ENCODE measurements around the gene PPM1K. TPM values are rescaled to one million over a fixed set of nuclear protein-coding genes. Genes with fewer than 3 reads are reported as not detected.

Gene PPM1K
- total and polyA plus RNA-seq, 12 donors, result 4.1 to 53.5 (median 23.6) TPM

DNA sequence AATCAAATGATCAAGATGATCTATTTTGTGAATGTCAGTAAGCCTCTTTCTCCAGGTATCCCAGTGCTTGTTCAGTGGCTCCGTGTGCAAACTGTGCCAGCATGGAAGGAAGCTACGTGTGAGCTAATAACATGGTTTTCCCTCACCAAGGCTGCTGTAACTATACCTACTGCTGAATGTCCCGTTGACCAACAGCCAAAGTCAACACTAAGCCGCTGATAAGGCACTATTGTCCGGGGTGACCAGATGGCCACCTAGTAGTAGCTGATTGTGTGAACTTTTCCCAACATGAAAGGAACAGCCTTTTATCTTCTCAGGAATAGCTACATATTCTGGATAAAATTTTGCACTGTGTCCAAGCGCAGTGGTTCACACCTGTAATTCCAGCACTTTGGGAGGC lies 68.0 kb downstream of the PPM1K start:
- Histone ChIP-seq H3K4me3 (no peak overlapping the region), H3K4me1 (replicated peaks in 1 of 2) (peaks cover 0 to 3% of the 10 kb centered on the region in 2 donors), H3K36me3 (replicated peaks in 1 of 2) (no peaks in the 10 kb centered on the region), H3K9me3 (replicated peaks in 1 of 3) (no peaks in the 10 kb centered on the region), H3K27ac (no peak overlapping the region), H3K27me3 (no peaks in the 10 kb centered on the region)
- no peak for TF ChIP-seq POLR2A (IDR thresholded peaks at IDR 0.05)
- TF ChIP-seq, protein P1, sequence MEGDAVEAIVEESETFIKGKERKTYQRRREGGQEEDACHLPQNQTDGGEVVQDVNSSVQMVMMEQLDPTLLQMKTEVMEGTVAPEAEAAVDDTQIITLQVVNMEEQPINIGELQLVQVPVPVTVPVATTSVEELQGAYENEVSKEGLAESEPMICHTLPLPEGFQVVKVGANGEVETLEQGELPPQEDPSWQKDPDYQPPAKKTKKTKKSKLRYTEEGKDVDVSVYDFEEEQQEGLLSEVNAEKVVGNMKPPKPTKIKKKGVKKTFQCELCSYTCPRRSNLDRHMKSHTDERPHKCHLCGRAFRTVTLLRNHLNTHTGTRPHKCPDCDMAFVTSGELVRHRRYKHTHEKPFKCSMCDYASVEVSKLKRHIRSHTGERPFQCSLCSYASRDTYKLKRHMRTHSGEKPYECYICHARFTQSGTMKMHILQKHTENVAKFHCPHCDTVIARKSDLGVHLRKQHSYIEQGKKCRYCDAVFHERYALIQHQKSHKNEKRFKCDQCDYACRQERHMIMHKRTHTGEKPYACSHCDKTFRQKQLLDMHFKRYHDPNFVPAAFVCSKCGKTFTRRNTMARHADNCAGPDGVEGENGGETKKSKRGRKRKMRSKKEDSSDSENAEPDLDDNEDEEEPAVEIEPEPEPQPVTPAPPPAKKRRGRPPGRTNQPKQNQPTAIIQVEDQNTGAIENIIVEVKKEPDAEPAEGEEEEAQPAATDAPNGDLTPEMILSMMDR (IDR thresholded peaks at IDR 0.05), result no peak
- no peak for DNase-seq
- WGBS, 4 donors, result 69 to 84% (median 73%) methylated on average over 5 to 6 of the region's 6 CpGs
- intact Hi-C loops (cut with DNase I), result loop anchor here (5.0 to 10.0 kb wide), 5 partner anchors 168 to 362 kb away; partner anchors contain the start of gene HERC5 (in 1 of the 2)

DNA sequence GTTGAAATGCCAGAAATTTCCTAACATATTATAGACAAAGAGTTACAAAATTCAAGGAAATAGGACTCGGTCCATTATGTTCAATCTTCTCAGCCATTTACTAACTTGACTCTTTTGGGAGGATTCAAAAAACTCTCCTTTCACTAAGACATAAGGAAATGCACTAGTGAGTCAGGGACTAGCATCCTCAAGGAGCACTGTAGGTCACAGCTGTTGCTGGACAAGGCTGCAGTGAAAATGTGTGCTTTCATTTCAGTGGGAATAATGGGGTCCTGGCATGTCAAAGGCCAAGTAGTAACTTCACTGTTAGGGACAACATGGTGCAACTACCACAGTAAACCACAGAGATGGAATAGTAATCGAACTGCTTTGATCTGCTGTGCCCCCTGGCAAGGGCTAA lies 69.0 kb downstream of the PPM1K start:
- intact Hi-C loops (cut with DNase I), result loop anchor here (5.0 to 10.0 kb wide), 5 partner anchors 169 to 361 kb away; partner anchors contain the start of gene HERC5 (in 1 of the 2)
- 63 to 70% (median 68%) methylated on average over 1 to 2 of the region's 2 CpGs for WGBS, 4 donors
- Histone ChIP-seq H3K27ac (no peak overlapping the region), H3K4me1 (replicated peaks in 1 of 2) (peaks cover 0 to 3% of the 10 kb centered on the region in 2 donors), H3K9me3 (replicated peaks in 1 of 3) (no peaks in the 10 kb centered on the region), H3K36me3 (replicated peaks in 1 of 2) (no peaks in the 10 kb centered on the region), H3K27me3 (no peaks in the 10 kb centered on the region), H3K4me3 (no peak overlapping the region)
- no peak for TF ChIP-seq POLR2A (IDR thresholded peaks at IDR 0.05)
- TF ChIP-seq, protein P1 (IDR thresholded peaks at IDR 0.05), result no peak
- DNase-seq, result no peak

DNA sequence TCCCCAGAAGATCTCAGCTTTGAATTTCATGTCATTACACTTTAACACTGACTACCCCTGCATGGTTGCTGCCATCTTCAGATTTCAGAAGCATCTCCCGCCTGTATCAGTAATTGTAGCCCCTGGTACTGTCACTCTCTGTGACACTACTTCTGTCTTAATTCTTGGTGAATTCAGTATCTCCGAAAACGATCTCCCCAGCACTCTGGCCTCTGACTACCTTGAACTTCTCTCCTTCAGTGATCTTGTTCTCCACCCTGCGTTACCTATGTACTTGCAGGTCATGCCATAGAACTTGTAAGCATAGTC lies 72.2 kb downstream of the PPM1K start:
- H3K27ac ChIP-seq, result no peak overlapping the region
- DNase-seq, result no peak
- no peaks in the 10 kb centered on the region for H3K27me3 ChIP-seq
- no peak overlapping the region for H3K4me3 ChIP-seq
- intact Hi-C loops (cut with DNase I), result loop anchor here (5.0 to 10.0 kb wide), 5 partner anchors 173 to 360 kb away; no protein-coding TSS in a partner anchor
- 34 to 47% (median 40%) methylated on average over 4 of the region's 4 CpGs for WGBS, 4 donors
- TF ChIP-seq POLR2A (IDR thresholded peaks at IDR 0.05), result no peak
- TF ChIP-seq, protein P1 (IDR thresholded peaks at IDR 0.05), result no peak
- no peaks in the 10 kb centered on the region for H3K36me3 ChIP-seq (replicated peaks in 1 of 2)
- H3K9me3 ChIP-seq (replicated peaks in 1 of 3), result no peaks in the 10 kb centered on the region
- peaks cover 0 to 3% of the 10 kb centered on the region in 2 donors for H3K4me1 ChIP-seq (replicated peaks in 1 of 2)

DNA sequence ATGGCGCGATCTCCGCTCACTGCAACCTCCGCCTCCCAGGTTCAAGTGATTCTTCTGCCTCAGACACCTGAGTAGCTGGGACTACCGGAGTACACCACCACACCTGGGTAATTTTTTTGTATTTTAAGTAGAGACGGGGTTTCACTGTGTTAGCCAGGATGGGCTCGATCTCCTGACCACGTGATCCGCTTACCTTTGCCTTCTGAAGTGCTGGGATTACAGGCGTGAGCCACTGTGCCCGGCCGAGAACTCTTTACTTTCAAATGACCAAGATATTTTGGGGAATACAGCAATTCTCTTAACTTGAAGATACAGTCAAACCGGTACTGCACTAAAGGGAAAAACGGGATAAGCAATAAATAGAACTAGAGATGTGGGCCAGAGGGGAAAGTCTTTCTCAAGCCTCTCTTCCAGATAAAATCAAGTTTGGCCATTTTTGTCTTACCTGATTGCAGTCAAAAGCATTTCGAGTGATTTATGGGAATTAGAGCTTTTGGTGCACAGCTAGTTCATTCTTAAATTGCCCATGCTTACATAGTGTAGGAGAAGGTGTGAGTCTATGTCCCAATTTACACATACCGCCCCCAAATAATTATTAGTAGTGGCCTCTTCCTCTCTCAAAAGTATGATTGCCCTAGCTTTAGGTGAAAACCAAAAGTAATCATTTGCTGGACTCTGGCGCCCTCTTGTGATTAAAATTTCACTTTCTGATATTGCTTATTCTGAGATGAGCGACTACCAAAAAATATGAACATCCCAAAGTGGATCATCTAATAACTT lies 72.7 kb downstream of the PPM1K start:
- H3K9me3 ChIP-seq (replicated peaks in 1 of 3), result no peaks in the 10 kb centered on the region
- H3K36me3 ChIP-seq (replicated peaks in 1 of 2), result no peaks in the 10 kb centered on the region
- intact Hi-C loops (cut with DNase I), result loop anchor here (5.0 to 10.0 kb wide), 5 partner anchors 173 to 359 kb away; no protein-coding TSS in a partner anchor
- TF ChIP-seq, protein P1 (IDR thresholded peaks at IDR 0.05), result peak; percentile 56 to 86 (median 79)
- TF ChIP-seq POLR2A (IDR thresholded peaks at IDR 0.05), result no peak
- no peak overlapping the region for H3K4me3 ChIP-seq
- H3K27ac ChIP-seq, result no peak overlapping the region
- WGBS, 4 donors, result 51 to 59% (median 56%) methylated on average over 18 of the region's 18 CpGs
- peaks cover 0 to 3% of the 10 kb centered on the region in 2 donors for H3K4me1 ChIP-seq (replicated peaks in 1 of 2)
- peak in 6 of 7 donors; percentile 31 to 70 (median 64) for DNase-seq
- no peaks in the 10 kb centered on the region for H3K27me3 ChIP-seq
